Hypothalamus (tissue), 51 donors: ENCODE data around the gene SDF2L1.
"Not testable (repeated sequence)": the region's sequence is repeated elsewhere in the genome, so short reads cannot be mapped to it uniquely, and the experiment has no call there.

ENCODE experiments used
- DNase-seq, 51 donors: peaks; one replicate each; lab custom pipeline; 2025; lab: John Stamatoyannopoulos, UW

The SDF2L1 gene

DNA sequence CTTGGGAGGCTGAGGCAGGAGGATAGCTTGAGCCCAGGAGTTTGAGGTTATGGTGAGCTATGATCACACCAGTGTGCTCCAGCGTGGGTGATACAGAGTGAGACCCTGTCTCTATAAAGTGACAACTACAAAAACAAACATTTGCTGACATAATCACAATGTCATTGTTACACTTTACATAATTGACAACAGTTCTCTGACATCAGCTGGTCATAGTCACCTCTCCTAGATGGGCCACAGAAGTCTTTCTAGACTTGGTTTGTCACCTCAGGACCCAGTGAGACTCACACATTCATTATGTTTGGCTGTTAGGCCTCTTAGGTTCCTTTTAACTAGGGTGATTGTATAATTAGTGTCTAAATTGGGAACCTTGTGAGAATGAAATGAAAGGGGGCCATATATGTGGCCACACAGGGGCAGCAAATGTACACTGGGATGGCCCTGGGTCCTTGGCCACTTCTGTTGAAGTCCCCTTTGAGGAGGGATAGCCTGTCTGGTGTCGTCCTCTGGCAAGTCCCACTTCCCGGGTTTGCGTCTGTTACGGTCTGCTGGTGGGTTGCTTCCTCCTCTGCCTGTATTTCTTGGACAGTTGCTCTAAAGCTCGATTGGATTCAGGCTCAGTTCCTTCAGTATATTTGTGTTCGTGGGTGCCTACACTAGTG lies 17.9 kb downstream of the SDF2L1 start:
- DNase-seq = no peak

DNA sequence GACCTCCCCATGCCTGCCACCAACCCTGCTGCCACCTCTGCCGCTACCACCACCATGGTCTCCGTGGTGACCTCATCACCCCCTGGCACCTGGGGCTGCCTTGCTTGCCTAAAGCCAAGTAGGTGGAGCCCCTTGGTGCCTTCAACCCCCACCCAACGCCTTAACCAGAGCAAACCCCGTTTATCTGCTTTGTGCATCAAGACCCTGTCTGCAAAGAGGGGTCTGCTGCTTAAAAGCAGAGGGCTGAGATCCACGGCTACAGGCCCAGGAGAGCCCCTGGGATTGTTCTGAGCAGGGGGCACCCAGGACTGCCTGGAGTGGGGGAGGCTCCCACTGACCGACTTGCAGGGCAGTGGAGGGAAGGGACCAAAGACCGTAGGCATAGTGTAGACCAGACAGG lies 18.8 kb downstream of the SDF2L1 start:
- no peak for DNase-seq

DNA sequence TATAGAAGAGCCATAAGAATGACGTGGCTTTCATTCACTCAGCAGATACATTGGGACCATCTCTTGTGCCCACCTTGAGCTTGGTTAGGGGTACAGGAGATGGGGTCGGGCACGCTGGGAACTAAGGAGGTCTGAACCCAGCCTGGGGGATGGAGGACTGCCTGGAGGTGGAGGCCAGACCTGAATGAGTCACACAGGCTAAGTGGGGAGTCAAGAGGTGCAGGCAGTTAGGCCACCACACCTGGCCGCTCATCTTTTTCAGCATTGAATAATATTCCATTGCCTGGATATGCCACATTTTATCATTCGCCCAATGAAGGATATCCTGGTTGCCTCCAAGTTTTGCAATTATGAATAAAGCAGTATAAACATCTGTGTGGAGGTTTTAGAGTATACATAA lies 19.9 kb downstream of the SDF2L1 start:
- no peak for DNase-seq

GRCh38 chr22:21663738-21664137 lies 21.6 kb downstream of the SDF2L1 start:
- DNase-seq = no peak

DNA sequence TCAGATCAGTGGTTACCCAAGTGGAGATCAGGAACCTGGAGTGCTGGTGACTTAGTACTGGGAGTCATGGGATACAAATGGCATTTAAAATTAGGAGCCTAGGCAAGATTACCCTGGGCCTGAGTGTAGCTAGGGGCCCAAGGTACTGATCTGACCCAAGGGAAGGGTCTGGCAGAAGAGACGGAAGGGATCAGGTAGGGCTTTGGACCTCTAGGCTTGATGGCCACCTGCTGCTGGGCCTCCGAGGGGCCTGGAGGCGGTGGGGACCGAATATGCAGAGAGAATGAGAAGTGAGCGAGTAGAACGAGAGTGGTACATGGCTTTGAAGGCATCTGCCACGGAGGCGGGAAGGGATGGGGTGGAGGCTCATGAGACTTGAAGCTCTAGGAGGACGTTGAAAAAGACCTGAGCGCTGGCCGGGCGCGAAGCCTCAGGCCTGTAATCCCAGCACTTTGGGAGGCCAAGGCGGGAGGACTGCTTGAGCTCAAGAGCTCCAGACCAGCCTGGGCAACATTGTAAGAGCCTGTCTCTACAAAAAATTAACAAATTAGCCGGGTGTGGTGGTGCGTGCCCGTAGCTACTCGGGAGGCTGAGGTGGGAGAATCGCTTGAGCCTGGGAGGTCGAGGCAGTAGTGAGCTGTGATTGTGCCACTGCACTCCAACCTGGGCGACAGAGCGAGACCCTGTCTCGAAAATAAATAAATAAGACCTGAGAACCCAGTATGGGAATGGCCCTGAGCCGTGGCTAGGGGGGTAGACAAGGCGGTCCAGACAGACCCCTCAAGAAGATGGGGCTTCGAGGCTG lies 23.1 kb downstream of the SDF2L1 start:
- no peak for DNase-seq

GRCh38 chr22:21666786-21667185 lies 24.7 kb downstream of the SDF2L1 start:
- DNase-seq = no peak

- no peak for DNase-seq
These were observed 26.9 kb downstream of the SDF2L1 start for GRCh38 chr22:21669026-21669425.

- no peak for DNase-seq
These were observed 30.1 kb downstream of the SDF2L1 start for GRCh38 chr22:21672107-21672629.

DNA sequence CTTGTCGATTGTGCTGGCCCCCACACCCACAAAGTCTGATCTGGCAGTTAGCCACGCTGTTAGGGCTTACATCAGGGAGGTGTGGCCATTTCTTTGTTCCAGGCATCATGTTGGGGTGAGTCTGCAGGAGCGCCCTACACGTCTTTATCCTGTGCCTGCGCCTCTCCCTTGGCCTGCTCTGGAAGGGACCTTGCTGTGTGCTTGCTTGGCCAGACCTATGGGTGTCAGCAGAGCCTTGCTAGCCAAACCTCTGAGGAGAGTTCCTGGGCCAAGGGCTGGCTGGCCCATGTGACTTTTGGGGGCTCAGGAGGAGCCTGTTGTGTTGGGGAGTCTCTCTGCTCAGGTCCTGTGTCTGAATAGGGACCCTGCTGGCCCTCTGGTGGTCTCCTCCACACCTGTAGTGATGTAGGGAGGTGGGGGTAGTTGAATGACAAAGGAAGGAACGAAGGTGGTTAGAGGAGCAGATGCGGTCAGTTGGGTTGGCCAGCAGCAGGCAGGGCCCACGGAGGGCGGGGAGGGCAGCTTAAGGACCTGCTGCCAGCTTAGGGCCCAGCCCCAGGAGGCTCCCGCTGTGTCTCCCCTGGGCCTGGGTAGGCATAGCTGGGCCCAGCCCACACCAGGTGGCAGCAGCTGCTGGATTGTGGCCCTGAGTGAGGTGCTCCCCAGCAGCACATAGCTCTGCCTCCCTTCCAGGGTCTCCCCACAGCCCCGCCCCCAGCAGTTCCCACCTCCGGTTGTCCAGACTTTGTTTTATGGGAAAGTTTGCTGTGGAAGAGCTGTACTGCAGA lies 31.6 kb downstream of the SDF2L1 start:
- no peak for DNase-seq

DNA sequence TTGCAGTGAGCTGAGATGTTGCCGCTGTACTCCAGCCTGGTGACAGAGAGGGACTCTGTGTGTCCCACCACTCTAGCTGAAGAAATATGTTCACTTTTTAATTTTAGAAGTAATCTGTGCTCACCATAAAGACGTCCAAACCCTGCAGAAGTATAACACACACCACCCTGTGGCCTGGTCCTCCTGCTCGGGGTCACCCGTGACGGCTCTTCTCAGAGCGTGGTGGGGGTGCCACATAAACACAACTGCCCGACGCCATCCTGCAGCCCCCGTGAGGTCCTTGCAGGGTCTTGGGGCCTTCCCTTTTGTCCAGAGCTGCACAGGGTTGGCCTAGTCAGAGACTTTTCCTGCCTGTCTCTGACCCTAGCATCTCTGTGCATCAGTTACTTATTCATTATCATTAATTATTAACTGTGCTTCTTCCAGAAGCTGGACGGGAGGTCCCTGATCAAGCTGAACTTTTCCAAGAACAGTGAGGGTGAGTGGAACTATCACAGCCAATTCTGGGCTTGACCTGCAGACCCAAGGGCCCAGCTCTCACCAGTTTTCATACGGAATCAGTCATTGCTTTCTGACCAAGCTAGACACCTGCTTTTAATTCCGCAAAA lies 32.6 kb downstream of the SDF2L1 start:
- no peak for DNase-seq

DNA sequence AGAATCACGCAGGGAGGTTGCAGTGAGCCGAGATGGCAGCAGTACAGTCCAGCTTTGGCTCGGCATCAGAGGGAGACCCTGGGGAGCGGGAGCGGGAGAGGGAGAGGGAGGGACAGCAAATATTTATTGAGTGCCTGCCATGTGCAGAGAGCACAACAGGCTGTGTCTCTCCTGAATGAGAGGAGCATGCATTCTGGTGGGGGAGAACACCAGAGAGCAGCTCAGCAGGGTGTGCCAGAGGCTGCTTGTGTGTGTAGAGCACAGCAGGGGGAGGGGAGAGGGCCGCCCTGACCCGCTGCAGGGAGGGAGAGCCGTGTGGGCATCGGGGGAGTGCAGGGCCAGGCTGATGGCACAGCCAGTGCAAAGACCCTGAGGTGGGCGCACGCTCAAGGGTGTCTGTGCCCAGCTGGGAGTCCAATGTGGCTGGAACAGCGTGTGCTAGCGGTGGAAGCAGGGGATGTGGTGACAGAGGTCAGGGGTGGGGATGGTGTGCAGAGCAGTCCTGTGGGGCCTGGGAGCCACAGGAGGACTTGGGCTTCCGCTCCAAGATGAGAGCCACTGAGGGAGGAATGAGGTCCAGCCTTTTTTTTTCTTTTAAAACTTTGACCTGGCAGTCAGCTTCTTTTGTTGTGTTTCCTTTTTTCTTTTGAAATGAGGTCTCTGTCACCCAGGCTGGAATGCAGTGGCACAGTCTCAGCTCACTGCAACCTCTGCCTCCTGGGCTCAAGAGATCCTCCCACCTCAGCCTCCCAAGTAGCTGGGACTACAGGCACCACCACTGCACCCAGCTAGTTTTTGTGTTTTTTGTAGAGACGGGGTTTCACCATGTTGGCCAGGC lies 35.7 kb downstream of the SDF2L1 start:
- no peak for DNase-seq

DNA sequence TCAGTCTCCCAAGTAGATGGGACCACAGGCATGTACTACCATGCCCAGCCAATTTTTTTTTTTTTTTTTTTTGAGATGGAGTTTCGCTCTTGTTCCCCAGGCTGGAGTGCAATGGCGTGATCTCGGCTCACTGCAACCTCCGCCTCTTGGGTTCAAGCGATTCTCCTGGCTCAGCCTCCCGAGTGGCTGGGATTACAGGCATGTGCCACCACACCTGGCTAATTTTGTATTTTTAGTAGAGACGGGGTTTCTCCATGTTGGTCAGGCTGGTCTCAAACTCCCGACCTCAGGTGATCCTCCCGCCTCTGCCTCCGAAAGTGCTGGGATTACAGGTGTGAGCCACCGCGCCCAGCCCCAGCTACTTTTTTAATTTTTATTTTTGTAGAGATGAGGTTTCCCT lies 36.7 kb downstream of the SDF2L1 start:
- DNase-seq = not testable (repeated sequence)

- no peak for DNase-seq
These were observed 37.3 kb downstream of the SDF2L1 start for GRCh38 chr22:21679383-21679782.

DNA sequence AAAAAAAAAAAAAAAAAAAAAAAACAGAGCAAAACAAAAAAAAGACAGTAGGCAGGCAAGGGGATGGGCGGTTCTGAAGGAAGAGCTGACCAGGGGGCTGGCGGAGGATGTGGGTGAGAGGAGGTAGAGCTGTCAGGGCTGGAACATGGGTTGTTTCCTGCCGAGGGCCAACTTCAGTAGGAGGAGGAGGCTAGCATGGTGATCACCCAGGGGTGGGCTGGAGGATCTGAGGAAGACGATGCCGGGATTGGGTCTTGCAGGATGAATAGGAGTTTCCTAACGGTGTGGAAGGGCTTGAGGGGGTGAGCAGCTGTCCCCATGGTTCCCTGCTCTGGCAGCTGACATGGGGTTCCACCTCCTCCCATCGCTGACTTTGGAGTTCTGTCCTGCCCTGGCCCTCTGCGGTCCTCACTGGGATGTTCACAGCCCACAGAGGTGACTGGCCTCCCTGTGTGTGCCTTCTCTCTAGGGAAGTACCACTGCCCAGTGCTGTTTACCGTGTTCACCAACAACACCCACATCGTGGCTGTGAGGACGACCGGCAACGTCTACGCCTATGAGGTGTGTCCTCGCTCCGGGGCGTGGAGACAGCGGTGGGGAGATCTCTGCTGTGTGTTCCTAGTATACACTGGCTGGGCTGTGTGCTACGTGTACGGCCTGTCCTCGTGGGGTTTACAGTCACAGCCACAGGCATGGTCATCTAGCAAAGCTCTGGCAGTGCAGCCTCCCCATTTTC lies 38.9 kb downstream of the SDF2L1 start:
- DNase-seq = no peak

DNA sequence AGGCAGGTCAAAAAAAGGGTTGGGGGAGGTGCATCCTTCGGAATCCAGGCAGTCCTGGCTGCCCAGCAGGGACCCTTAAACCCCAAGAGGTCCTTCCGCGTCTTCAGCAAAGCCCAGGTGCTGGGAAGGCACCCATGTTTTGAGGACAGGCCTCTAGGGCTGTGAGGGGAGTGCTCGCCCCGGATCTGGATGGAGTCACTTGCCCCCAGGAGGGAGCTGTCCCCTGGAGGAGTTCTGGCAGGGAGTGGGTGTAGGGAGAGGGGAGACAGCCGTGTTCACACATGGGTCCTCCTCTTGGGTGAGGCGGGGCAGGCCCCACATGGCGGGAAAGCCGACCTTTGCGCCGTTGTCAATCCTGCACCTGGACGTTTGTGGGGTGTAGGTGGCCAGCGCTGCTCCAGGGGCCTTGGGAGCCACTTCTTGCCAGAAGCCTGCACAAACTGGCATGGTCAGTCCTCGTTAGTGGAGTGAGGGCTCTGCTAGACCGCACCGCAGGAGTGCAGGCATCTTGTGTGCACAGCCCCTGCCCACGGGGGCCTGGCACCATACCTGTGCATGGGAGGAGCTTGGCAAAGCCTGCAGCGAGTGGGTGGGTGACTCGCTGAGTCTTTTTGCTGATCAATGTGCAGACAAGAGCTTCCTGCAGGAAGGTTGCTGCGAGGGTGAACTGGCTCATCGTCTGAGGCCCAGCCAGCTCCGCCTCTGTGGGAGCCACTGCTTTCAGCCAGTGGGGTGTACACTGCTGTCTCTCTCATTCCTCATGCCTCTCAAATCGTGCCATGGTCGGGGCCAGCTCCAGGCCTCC lies 39.7 kb downstream of the SDF2L1 start:
- DNase-seq = peak in 2 of 51 donors; percentile 5 to 36

GRCh38 chr22:21682385-21683175 lies 40.5 kb downstream of the SDF2L1 start:
- no peak for DNase-seq

- no peak for DNase-seq
These were observed 41.3 kb downstream of the SDF2L1 start for GRCh38 chr22:21683401-21683811.
